ENCODE measurements around the gene SRRM2. TPM values are rescaled to one million over a fixed set of nuclear protein-coding genes. Genes with fewer than 3 reads are reported as not detected.

SRRM2 gene
- total and polyA plus RNA-seq, 9 of the 15 experiments (the other 6 are each of a cell fraction or from before 2014, with no cell fraction given) = 26.7 to 563 (median 81.1) TPM

GRCh38 chr16:2777231-2777902, 24.9 kb downstream of the SRRM2 start, which contains the start of gene ELOB (continued):
- TF ChIP-seq MXD1 (CRISPR knock-in tag; IDR thresholded peaks at IDR 0.05; ENCODE audit: borderline replicate concordance, poor library complexity, severe bottlenecking) = no peak
- no peak for TF ChIP-seq HDGF (IDR thresholded peaks at IDR 0.05)
- TF ChIP-seq POU5F1 (IDR thresholded peaks at IDR 0.05; ENCODE audit: borderline replicate concordance, low read depth, low read length, partially characterized antibody) = no peak
- no peak for TF ChIP-seq ESRRB (CRISPR knock-in tag; IDR thresholded peaks at IDR 0.05; ENCODE audit: borderline replicate concordance)
- no peak for TF ChIP-seq COPS2 (conservative IDR thresholded peaks at IDR 0.05)
- no peak for TF ChIP-seq ZNF75A (CRISPR knock-in tag; IDR thresholded peaks at IDR 0.05)
- TF ChIP-seq ZNF398 (CRISPR knock-in tag; IDR thresholded peaks at IDR 0.05) = no peak
- TF ChIP-seq SMC3 (conservative IDR thresholded peaks at IDR 0.05; ENCODE audit: insufficient read depth, low read depth, low read length) = no peak
- TF ChIP-seq AFF4 (CRISPR knock-in tag; IDR thresholded peaks at IDR 0.05) = no peak
- peak; percentile 49; the same call in 1 of the 2 replicates for TF ChIP-seq ZNF707 (CRISPR knock-in tag; conservative IDR thresholded peaks at IDR 0.05)
- TF ChIP-seq FOXK1 (CRISPR knock-in tag; IDR thresholded peaks at IDR 0.05; ENCODE audit: borderline replicate concordance) = peak; percentile 80; the same call in 1 of the 2 replicates
- 0 out of 2 replicates have a peak, but pooled peaks have one; percentile 34 for TF ChIP-seq ELK3 (CRISPR knock-in tag; IDR thresholded peaks at IDR 0.05)
- no peak for TF ChIP-seq HMBOX1 (IDR thresholded peaks at IDR 0.05)
- no peak for TF ChIP-seq ARID3B (CRISPR knock-in tag; IDR thresholded peaks at IDR 0.05; ENCODE audit: borderline replicate concordance)
- 0 out of 2 replicates have a peak, but pooled peaks have one; percentile 10 for TF ChIP-seq BCOR (IDR thresholded peaks at IDR 0.05)
- TF ChIP-seq TFAM (CRISPR knock-in tag; conservative IDR thresholded peaks at IDR 0.05) = no peak
- peak; percentile 89 for TF ChIP-seq RBM22 (IDR thresholded peaks at IDR 0.05; ENCODE audit: low read depth, low read length, poor library complexity, severe bottlenecking)
